GM18858 (cell line): ENCODE data around the gene WNK2.

Source experiments
- ATAC-seq: cut with Tn5 transposase; IDR thresholded peaks from one replicate; pipeline ENCODE4 v1.9.1; 2021; ENCODE audit not compliant: unreplicated experiment

Gene WNK2

DNA sequence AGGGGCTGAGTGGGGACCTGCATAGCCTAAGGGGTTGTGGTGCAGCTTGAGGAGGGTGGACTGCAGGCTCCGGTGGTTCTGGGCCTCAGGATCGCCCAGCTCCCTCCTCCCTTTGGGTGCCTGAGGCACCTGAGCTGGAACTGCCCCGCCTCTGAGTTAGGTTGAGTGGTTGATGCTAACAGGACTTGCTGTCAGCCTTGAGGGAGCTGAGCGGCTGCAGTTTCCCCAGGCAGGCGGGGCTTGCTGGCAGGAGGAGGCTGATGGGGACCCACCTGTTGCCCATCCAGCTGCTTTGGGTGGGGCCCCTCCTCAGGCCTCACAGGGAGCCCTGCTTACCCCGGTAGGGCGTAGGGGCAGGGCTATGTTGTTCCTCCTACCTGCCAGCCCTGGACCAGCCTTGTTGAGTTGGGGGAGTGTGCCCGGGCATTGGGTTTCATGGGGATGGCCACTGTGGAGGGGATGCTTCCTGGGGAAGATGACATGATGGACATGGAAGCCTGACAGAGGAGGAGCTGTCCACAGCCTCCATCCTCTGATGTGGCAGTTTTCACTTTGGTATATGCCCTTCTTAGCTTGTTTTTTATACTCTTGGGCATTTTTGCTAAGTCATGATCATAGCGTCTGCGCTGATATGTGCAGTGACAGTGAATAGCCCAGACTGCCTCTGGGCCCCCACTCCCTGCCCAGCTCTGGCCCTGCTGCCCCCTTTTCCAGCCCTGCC, 14.3 kb downstream of the WNK2 start:
- ATAC-seq: no peak

DNA sequence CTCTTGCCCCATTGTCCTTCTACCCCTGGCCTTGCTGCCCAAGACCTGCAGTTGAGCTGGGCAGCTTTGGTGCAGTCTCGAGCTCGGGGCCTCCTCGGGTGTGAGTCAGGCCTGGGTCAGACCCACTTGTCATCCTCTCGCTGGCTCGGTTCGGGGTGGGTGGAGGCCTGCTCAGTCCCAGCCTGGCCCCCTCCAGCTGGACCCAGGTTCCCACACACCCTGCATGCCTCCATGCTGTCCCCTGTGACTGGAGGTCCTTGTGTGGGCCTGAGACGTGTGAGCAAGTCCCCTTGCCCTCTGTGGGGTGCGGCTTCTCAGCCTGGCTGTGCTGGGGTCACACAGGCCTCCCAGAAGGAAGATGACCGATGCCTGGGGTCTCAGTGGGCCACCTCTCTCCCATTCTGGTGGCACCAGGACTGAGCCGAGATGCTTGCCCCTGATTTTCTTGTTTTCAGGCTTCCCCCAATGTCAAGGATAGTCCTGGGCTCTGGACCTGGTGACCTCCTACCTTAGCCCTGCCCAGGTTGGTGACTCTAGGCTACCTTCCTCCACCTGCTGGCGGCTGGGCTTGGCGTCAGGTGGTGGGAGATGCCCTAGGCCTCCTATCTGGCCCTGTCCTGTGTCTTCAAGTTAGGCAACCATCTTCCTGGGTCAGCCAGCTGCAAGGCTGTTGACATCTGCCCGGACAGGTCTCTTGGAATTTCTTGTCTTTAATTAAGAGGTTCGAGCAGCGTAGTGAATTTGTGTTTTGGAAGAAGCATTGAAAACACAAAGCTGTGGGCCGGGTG, 15.1 kb downstream of the WNK2 start:
- no peak for ATAC-seq

DNA sequence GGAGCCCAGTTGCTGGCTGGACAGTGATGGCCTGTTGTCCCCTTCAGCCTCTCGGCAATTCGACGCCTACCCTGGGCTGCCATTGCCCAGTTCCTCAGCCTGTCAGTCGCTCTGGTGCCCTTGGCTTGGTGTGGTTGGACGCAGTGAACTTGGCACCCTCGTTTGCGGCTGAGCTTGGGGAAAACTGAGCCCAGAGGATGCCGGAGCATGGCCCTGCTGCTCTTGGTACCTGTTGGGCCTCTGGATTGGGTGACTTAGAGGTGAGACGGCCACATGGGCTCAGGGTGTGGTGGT, 16.5 kb downstream of the WNK2 start:
- ATAC-seq: no peak

DNA sequence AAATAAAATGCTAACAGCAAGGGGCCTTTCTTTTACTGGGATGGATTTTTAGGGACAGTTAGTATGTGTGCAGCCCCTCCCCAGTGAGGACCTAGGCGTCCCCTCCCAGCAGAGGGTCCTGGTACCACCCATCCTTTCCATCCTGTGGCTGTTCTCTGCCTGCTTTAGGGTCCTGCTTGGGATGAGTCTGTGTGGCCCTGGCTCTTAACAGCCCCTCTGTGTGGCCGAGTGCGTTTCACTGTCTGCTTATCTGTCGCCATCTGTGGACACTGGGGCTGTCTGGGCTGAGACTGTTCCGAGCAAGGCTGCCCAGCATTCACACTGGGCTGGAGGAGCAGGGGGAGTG, 17.0 kb downstream of the WNK2 start:
- ATAC-seq: no peak

DNA sequence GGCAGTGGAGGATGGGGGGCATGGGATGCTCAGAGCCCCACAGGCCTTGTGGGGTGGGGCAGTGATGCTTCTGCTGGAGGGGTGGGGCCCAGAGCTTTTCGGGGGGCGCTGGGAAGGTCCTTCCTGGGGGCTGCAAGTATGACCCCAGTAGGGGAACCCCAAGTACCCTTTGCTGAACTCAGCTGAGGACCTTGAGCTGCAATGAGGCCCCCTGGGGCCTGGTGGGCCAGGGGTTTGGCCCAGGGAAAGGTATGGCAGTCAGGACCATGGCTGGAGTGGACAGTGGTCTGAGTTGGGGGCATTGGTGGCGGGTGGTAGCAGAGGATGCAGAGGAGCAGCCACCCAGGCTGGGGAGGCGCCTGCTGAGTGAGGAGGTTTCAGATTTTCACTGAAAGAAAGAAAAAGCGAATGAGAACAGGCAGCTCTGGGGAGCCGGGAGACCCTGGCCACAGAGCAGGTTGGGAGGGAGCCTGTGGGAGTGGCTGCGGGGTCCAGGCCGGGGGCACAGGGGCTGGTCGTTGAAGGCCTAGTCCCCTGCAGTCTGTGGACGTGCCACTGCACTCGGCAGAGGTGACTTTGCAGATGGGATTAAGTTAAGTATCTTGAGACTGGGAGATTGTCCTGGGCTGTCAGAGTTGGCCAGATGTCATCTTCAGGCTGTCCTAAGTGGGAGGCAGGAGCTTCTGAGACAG, 19.2 kb downstream of the WNK2 start:
- no peak for ATAC-seq

DNA sequence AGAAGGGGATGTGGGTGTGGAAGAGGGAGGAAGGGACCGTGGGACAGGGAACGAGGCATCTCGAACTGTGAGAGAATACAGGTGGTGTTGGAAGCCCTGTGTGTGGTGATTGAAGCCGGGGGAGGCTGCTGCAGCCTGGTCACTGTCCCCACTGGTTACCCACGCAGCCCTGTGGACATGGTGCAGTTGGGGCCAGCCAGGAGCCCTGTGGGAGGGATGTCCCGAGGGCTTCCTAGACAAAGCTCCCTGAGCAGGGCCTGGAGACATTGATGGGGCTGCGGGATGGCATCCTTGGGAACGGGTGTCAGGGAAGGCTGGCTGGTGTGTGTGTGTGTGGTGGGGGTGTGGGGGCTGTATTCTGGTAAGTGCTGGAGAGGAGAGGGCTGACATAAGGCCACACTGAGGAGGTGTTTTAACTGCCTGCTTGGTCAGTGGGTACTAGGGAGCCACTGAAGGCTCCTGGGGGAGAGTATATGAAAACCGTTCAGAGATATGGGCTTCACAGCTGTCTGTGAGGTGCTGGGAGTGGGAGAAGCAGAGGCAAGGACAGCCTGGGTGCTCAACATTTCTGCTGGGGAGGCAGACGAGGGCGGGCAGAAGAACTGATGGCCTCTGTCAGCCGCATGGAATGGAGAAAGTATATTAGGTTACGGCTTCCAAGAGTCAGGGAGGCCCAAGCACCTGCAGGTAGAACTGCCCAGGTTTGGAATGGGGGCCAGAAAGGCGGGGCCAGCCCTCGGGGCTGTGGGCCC, 20.0 kb downstream of the WNK2 start:
- no peak for ATAC-seq

DNA sequence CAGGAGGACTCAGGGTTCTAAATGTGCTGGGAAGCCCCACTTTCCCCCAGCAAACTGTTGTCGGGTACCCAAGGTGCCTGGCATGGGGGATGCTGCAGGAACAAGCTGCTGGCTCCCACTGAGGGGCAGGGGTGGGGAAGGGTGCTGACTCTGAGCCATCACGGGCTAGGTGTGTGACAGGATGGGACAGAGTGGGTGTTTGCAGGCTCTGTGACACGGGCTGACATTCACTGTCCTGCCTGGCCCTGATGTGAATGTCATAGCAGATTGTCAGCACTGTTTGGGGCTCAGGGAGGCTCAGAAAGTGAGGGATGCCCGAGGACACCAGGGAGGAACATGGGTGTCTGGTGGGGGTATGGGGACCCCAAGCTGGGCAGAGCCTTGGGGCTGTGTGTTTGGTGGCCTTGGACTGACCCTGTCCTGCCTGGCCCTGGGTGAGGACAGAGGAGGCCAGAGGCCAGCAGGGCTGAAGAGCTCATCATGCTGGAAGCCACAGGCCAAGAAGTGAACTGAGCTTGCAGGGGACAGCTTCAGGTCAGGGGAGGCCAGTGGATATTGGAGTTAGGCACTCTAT, 20.6 kb downstream of the WNK2 start:
- no peak for ATAC-seq

DNA sequence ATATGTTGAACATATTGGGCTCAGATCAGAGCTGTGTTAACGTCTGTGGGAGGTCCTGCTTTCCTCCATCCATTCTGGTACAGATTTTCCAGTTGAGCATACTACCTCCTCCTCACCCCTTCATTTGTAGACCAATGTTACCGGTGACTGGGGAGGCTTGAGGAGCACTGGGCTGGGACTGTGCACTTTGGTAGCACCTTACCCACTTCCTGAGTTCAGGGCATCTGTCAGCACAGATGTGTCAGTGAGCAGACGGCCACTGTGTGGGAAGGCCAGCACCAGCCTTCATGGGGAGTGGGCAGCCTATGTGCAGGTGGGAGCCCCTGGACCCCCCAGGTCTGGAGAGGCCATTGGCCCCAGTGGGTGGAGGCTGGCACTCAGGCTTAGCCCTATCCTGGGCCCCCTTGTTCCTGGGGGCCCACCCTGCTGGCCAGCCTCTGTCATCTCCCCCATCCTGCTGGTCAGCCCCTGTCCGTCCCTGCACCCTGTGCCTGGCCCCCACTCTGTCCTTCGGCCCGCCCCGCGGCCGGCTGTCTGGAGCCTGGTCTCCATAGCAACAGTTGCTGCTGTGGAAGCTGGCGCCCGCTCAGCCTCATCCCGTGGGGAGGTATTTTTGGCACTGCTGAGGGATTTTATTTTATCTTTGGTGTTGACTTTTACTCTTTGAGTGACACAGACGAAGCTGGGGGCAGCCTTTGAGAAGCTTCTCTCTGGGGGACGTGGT, 21.3 kb downstream of the WNK2 start:
- ATAC-seq: no peak

DNA sequence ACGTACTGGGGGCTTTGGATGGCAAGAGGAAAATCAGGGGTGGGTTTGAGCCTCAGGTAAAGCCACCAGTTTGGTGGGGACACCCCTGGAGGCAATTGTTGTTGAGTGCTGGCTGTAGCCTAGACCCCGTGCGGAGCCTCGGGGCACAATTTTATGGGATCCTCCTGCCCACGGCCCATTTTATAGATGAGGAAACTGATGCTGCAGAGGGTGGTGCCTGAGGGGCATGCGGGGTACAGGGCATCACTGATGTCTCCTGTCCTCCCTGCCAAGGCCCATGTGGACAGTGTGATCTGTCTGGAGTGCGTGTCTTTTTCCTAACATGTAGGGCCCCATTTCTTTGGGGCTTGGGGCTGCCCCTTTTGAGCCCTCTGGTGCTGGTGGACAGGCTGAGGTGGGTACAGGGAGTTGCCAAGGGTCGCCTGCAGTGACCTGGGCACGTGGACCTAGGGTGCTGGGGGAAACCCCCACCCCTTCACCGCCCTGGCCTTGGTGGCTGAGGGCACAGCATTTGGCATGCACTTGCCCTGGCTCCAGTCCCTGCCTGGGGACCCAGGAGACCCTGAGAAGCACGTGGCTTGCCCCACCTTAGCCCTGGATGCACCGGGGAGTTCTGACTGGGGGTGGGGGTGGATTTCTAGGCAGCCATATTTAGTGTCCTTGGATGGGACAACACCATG, 22.1 kb downstream of the WNK2 start:
- no peak for ATAC-seq

DNA sequence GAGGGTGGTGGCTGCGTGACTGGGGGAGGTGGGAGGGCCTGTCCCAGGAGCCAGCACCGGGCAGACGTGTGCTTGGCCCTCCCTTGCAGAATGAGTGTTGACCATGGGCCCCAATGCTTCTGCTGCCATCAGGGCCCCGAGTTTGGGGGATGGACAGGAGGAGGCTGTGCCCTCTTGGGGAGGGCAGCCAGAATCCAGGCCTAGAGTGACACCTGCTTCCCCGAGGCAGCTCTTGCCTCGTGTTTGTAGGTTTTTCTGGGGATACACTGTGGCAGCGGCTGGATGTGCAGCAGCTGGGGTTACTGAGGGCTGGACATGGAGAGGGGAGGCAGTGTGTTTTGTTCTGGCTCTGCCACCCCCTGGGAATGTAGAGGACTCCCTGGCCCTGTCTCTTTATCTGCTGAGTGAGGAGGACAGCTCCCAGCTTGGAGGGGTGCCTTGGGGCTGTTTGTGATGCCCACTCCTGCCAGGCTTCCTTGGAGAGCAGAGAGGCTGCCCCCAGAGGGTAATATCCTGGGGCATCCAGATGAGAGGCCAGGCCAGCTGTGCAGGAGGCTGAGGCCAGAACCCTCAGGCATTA, 22.7 kb downstream of the WNK2 start:
- ATAC-seq: no peak

DNA sequence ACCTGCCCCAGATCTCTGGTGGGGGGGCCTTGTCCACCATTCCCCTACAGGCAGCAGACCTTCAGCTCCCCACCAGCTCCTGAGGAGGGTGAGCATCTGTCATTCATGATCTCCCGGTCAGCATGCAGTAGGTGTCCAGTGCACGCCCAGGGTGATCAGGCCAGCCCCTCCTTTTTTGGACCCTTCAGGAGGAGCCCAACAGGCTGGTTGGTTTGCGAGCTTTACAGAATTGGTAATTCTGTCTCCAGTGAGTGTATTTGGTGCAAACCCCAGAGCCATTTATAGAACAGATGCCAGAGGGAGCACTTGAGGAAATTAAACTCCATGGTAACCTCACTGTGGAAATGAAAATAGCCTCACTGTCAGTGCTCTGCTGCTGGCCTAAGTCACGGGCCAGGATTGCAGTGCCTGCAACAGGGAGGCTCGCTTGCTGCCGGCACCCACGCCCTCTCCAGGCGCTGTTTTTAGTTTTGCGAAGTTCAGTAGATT, 23.4 kb downstream of the WNK2 start:
- ATAC-seq: no peak

DNA sequence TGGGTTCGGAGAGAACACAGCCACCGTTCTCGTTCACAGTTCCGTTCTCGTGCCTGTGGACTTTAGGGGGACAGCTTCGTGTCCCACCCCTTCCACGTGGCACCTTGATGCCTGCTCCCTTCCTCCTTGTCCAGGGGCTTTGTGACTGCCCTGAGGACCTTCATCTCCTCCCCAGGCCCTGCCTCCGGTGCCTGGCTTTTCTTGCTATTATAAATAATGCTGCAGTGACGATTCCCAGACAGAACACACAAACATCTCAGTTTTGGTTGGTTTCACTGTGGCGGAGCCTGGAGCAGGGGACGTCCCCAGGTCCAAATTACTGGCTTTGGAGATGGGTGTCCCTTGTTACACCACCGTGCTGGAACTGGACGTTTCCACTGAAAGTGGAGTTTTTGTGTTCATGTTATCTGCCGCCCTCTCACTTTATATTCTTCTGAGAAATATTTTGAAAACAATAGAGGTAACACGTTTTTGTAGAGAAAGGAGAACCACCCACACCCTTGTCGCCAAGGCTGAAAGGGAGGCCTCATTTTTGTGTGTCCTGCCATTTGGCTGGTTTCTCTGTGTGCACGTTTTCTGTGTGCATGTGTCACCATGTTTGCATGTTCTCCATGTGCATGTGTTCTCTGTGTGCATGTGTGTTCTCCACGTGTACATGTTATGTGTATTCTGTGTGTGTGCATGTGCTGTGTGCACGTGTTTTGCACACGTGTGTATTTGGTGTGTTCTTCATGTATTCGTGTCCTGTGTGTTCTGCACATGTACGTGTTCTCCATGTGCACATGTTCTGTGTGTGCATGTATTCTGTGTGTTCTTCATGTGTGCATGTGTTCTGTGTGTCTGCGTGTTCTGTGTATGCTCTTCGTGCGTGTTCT, 24.2 kb downstream of the WNK2 start:
- ATAC-seq: no peak

DNA sequence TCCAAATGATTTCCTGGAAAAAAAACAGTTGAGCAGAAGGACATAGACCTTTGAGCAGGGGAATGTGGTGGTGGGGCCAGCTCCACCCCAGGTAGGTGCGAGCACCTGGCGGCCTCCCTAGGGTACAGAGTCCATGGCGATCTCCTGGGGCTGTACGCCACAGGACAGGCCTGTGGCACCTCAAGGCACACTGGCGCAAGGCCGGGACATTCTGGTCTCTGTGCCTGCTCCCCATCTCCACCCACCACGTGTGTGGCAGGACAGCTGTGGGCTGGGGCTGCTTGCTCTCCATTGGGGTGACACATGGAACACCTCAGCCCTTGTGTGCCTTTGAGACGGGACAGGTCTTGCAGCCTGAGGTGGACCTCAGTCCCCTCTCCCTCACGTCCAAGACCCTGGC, 25.2 kb downstream of the WNK2 start:
- no peak for ATAC-seq

DNA sequence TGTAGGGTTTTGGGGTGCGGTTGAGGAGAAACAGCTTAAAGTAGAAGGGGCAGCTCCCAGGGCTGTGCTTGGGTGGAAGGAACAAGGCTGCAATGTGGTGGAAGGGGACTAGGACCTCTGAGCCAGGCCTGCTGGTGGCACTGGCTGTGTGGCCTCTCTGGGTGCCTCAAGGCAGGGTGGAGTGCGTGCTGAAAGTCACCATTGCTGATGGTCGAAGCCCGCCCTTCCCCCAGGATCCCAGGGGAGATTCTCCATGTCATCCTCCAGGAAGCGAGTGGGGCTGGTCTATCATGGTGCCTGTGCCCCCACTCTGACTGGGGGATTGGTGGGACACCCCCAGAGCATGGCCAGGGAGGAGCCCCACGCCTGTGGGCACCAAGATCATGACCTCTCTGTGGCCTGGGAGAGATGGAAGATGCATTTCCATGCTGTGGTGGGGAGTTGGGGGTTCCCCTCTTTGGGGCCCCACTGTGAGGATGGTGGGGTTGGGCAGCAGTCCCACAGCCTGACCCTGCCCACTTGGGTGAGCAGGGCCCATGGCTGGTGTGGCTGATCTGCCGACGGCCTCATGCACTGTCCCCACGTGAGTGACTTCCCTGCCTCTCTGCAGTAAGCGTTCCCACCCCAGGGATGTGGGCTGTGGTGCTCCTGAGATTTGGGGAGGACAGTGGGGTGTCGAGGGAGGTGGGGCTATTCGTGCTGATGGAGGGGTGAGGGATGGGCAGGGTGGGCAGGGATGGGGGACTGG, 25.8 kb downstream of the WNK2 start:
- no peak for ATAC-seq

DNA sequence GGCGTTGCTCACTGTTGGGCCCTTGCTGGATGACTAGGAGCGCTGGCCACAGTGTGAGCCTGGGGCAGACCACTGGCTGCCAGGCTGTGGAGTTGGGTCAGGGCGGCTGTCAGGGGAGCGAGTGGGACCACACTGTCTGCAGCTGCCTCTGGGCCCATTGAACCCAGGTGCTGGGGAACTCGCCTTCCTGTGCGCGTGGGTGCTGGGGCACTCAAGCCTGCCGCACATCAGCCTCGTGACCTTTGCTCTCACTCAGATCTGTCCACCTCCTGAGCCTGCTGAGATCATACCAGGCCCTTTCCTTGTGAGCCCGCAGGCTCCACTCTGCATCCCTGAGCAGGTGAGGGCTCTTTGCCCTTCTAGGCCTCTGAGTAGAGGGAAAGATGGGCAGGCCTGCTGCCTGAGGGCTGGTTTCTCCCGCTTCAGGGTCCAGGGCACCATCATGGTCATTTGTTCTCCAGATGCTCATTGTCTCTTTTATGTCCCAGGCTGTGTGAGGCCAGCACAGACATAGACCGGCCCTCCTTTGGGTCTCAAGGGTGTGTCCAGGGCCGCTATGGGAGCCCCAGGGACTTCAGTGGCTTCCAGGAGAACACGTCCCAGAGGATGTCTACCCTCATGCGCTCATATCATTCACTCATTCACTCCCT, 26.5 kb downstream of the WNK2 start:
- ATAC-seq: no peak

DNA sequence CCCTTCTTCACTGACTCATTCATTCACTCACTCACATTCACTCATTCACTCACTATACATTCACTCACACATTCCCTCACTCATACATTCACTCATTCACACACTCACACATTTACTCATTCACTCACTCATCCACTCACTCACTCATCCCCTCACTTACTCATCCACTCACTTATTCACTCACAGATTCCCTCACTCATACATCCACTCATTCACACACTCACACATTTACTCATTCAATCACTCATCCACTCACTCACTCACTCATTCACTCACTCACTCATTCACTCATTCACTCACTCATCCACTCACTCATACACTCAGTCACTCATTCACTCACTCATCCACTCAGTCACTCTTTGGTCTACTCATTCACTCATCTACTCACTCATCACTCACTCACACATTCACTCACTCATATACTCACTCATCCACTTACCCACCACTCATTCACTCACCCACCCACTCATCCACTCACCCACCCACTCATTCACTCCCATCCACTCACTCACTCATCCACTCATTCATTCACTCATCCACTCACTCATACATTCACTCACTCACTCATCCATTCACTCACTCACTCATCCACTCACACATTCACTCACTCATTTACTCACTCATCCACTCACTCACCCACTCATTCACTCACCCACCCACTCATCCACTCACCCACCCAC, 27.2 kb downstream of the WNK2 start:
- ATAC-seq: no peak

DNA sequence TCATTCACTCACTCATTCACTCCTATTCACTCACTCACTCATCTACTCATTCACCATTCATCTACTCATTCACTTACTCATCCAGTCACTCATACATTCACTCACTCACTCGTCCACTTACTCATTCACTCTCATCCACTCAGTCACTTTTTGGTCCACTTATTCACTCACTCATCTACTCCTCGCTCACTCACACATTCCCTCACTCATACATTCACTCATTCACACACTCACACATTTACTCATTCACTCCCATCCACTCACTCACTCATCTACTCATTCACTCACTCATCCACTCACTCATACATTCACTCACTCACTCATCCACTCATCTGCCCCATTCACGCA, 27.7 kb downstream of the WNK2 start:
- ATAC-seq: no peak
